Nephron (organoid): Measurements from ENCODE around the gene MMD.
"Not testable (repeated sequence)": the region's sequence is repeated elsewhere in the genome, so short reads cannot be mapped to it uniquely, and the experiment has no call there.

Source experiments
- H3K27ac Mint-ChIP-seq, 3 experiments: 2 replicates each; pipeline ENCODE4 v1.8.0; 2020; ENCODE audit warnings: mixed read lengths in 3 of 3, mild to moderate bottlenecking in 2 of 3, moderate library complexity in 1 of 3
- H3K27me3 Mint-ChIP-seq: 2 replicates; pipeline ENCODE4 v1.8.0; 2021; ENCODE audit warnings: low read depth, mild to moderate bottlenecking, moderate library complexity, mixed read lengths
- H3K36me3 Mint-ChIP-seq: 2 replicates; pipeline ENCODE4 v1.8.0; 2020; ENCODE audit warnings: low read depth, mixed read lengths
- H3K4me1 Mint-ChIP-seq: 2 replicates; pipeline ENCODE4 v1.8.0; 2020; ENCODE audit warnings: mixed read lengths
- H3K4me3 Mint-ChIP-seq, 3 experiments: 2 replicates each; pipeline ENCODE4 v1.8.0; 2020; ENCODE audit warnings: mild to moderate bottlenecking in 3 of 3, mixed read lengths in 3 of 3, moderate library complexity in 2 of 3
- H3K9me3 Mint-ChIP-seq: 2 replicates; pipeline ENCODE4 v1.8.0; 2020; ENCODE audit warnings: mixed read lengths
- TF ChIP-seq, protein P1 (sequence below), 3 experiments: fragments of 200-600 bp; sonication (generic); IDR thresholded peaks; one replicate each; pipeline ENCODE4 v1.5.0; 2021; ENCODE audit warnings: antibody characterized with exemption in 3 of 3; ENCODE audit not compliant: unreplicated experiment in 3 of 3

The MMD gene

GRCh38 chr17:55405600-55405999 lies 16.0 kb downstream of the MMD start:
- Mint-ChIP-seq H3K27ac (no peak overlapping the region), H3K9me3 (no peaks in the 10 kb centered on the region), H3K4me1 (no peaks in the 10 kb centered on the region), H3K27me3 (no peaks in the 10 kb centered on the region), H3K4me3 (no peak overlapping the region), H3K36me3 (peaks cover 62% of the 10 kb centered on the region)
- TF ChIP-seq, protein P1, sequence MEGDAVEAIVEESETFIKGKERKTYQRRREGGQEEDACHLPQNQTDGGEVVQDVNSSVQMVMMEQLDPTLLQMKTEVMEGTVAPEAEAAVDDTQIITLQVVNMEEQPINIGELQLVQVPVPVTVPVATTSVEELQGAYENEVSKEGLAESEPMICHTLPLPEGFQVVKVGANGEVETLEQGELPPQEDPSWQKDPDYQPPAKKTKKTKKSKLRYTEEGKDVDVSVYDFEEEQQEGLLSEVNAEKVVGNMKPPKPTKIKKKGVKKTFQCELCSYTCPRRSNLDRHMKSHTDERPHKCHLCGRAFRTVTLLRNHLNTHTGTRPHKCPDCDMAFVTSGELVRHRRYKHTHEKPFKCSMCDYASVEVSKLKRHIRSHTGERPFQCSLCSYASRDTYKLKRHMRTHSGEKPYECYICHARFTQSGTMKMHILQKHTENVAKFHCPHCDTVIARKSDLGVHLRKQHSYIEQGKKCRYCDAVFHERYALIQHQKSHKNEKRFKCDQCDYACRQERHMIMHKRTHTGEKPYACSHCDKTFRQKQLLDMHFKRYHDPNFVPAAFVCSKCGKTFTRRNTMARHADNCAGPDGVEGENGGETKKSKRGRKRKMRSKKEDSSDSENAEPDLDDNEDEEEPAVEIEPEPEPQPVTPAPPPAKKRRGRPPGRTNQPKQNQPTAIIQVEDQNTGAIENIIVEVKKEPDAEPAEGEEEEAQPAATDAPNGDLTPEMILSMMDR (IDR thresholded peaks at IDR 0.05; ENCODE audit: unreplicated experiment in 3 of 3) = no peak

DNA sequence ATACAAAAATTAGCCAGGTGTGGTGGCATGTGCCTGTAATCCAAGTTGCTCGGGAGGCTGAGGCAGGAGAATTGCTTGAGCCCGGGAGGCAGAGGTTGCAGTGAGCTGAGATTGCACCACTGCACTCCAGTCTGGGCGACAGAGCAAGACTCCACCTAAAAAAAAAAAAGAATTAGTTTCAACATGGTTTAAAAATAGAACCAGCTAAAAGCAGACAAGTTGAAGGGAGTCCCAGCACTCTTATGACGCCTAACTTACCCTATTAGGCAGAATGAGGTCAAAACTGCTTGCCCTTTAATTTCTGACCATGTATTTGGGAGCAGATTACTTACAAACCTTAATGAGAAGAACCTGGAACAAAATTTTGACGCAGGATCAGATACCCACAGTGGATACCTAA lies 17.4 kb downstream of the MMD start:
- H3K9me3 Mint-ChIP-seq, H3K27ac Mint-ChIP-seq, H3K4me1 Mint-ChIP-seq, H3K27me3 Mint-ChIP-seq, H3K4me3 Mint-ChIP-seq: not testable (repeated sequence)
- peaks cover 62% of the 10 kb centered on the region for H3K36me3 Mint-ChIP-seq

GRCh38 chr17:55402374-55402773 lies 19.3 kb downstream of the MMD start:
- no peaks in the 10 kb centered on the region for H3K27me3 Mint-ChIP-seq
- no peaks in the 10 kb centered on the region for H3K9me3 Mint-ChIP-seq
- H3K4me1 Mint-ChIP-seq = no peaks in the 10 kb centered on the region
- TF ChIP-seq, protein P1 (IDR thresholded peaks at IDR 0.05; ENCODE audit: unreplicated experiment in 3 of 3) = no peak
- H3K27ac Mint-ChIP-seq = peak overlapping the region in 1 of 3 experiments; percentile 26
- peaks cover 62% of the 10 kb centered on the region for H3K36me3 Mint-ChIP-seq
- H3K4me3 Mint-ChIP-seq = no peak overlapping the region

GRCh38 chr17:55398689-55399088 lies 22.9 kb downstream of the MMD start:
- H3K4me3 Mint-ChIP-seq = no peak overlapping the region
- TF ChIP-seq, protein P1 (IDR thresholded peaks at IDR 0.05; ENCODE audit: unreplicated experiment in 3 of 3) = no peak
- H3K27me3 Mint-ChIP-seq = no peaks in the 10 kb centered on the region

DNA sequence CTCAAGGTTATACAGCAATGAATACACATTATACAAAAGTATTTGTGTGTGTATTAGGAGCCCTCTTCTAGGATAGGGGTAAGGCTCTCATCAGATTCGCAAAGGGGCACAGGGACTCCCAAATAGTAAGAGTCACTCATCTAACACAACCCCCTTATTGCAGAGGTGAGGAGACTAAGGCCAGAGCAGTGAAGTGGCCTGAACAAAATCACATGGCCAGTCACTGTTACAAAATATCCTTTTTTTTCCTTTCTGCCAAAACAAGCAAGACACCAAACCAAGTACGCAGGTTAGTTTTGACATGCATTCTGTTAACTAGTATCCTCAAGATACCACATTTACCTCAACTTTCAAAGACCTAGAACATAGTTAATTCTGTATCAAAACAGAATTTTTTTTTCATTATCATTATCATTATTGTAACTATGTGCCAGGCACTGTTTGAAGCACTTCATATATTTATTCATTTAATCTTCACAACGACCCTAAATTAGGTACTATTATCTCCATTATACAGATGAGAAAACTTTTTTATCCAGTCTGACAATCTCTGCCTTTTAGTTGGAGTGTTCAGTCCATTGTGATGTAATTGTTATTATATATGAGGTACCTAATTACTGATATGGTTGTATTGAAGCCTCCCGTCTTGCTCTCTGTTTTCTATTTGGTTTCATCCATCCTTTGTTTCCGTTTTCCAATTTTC lies 25.7 kb downstream of the MMD start:
- Mint-ChIP-seq H3K27me3 (no peaks in the 10 kb centered on the region), H3K36me3 (peaks cover 60% of the 10 kb centered on the region), H3K4me3 (no peak overlapping the region), H3K4me1 (peaks cover 26% of the 10 kb centered on the region), H3K27ac (no peak overlapping the region), H3K9me3 (no peaks in the 10 kb centered on the region)
- TF ChIP-seq, protein P1 (IDR thresholded peaks at IDR 0.05; ENCODE audit: unreplicated experiment in 3 of 3) = no peak

More at GRCh38 chr17:55398689-55399088, 22.9 kb downstream of the MMD start:
- Mint-ChIP-seq H3K4me1 (peaks cover 15% of the 10 kb centered on the region), H3K36me3 (peaks cover 61% of the 10 kb centered on the region), H3K27ac (no peak overlapping the region), H3K9me3 (no peaks in the 10 kb centered on the region)

DNA sequence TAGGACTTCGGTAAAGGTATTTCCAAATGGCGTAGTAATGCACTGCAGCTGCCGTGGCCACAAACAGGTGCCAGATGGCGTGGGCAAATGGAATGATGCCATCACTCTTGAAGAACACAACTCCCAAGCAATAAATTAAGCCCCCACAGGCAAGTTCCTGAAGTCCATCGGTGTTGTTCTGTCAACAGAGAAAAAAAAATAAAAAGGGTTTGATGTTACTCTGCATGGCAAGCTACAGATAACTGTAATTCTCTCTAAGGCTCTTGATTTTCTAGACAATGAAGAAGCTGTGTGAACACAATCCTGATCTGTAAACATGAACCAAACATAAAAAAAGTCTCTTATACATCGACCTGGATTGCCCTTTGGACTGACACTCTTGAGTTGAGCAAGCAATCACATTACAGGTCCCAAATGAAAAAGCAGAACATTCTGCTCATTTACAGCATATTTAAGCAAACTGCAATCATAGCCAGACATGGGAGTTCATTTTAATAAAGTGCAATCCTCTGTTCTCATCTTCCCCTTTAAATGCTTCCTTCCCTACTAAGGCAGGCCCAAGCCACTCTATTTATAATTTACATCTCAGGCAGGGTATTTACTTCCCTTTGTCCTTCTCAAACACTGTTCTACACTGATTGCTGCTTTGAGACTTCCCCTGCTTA lies 27.1 kb downstream of the MMD start:
- Mint-ChIP-seq H3K27me3 (no peaks in the 10 kb centered on the region), H3K4me1 (peaks cover 30% of the 10 kb centered on the region), H3K4me3 (peak overlapping the region in 1 of 3 experiments; percentile 40), H3K36me3 (peaks cover 50% of the 10 kb centered on the region), H3K27ac (peak overlapping the region; percentile 53 to 69 (median 63)), H3K9me3 (no peaks in the 10 kb centered on the region)
- TF ChIP-seq, protein P1 (IDR thresholded peaks at IDR 0.05; ENCODE audit: unreplicated experiment in 3 of 3) = no peak
